HepG2 (cell line): ENCODE data around the gene DDAH2. TPM values are rescaled to one million over a fixed set of nuclear protein-coding genes. Genes with fewer than 3 reads are reported as not detected.

Experiments used
- BRD4 ChIP-seq: sonication (generic); formaldehyde crosslinking; IDR thresholded peaks from 2 replicates; pipeline ENCODE4 v1.4.0; 2020; ENCODE audit warnings: missing genetic modification reagents
- CCAR2 ChIP-seq: fragments of 200-400 bp; formaldehyde crosslinking; optimal IDR thresholded peaks from 2 replicates; pipeline ENCODE3; 2018; ENCODE audit warnings: low read depth, mild to moderate bottlenecking, low read length, moderate library complexity
- DPF2 ChIP-seq: sonication (generic); formaldehyde crosslinking; IDR thresholded peaks from 2 replicates; pipeline ENCODE4 v1.4.0; 2020; ENCODE audit warnings: mild to moderate bottlenecking, low read depth, missing genetic modification reagents, borderline replicate concordance
- DZIP1 ChIP-seq: sonication (generic); formaldehyde crosslinking; IDR thresholded peaks from 2 replicates; pipeline ENCODE4 v1.5.0; 2020; ENCODE audit warnings: mild to moderate bottlenecking, missing genetic modification reagents
- FOXA3 ChIP-seq: IDR thresholded peaks from 2 replicates; pipeline ENCODE4 v1.6.1; 2016; ENCODE audit warnings: missing genetic modification reagents, missing compliant biosample characterization
- HIC2 ChIP-seq: sonication (generic); formaldehyde crosslinking; IDR thresholded peaks from 2 replicates; pipeline ENCODE4 v1.9.0; 2022; ENCODE audit warnings: low read depth, missing genetic modification reagents
- NCOR1 ChIP-seq: fragments of 200-600 bp; sonication (generic); IDR thresholded peaks from 2 replicates; pipeline ENCODE4 v1.7.0; 2017; ENCODE audit warnings: antibody characterized with exemption, low read length, borderline replicate concordance
- RARG ChIP-seq: sonication (generic); formaldehyde crosslinking; IDR thresholded peaks from 2 replicates; pipeline ENCODE4 v1.4.0; 2020; ENCODE audit warnings: low read depth, mild to moderate bottlenecking, missing genetic modification reagents
- RCOR2 ChIP-seq: IDR thresholded peaks from 2 replicates; pipeline ENCODE4 v1.6.1; 2016; ENCODE audit warnings: missing biosample characterization, missing genetic modification reagents
- SMAD3 ChIP-seq: sonication (generic); formaldehyde crosslinking; IDR thresholded peaks from 2 replicates; pipeline ENCODE4 v1.4.0; 2020; ENCODE audit warnings: missing genetic modification reagents
- THAP7 ChIP-seq: sonication (generic); formaldehyde crosslinking; IDR thresholded peaks from 2 replicates; pipeline ENCODE4 v1.8.1; 2023; ENCODE audit warnings: mild to moderate bottlenecking, missing genetic modification reagents
- ZBTB49 ChIP-seq: sonication (generic); formaldehyde crosslinking; IDR thresholded peaks from 2 replicates; pipeline ENCODE4 v1.4.0; 2020; ENCODE audit warnings: missing genetic modification reagents, borderline replicate concordance
- ZEB1 ChIP-seq: IDR thresholded peaks from 2 replicates; pipeline ENCODE4 v1.6.1; 2012; ENCODE audit warnings: mild to moderate bottlenecking, low read depth, inconsistent platforms; ENCODE audit not compliant: insufficient replicate concordance
- ZNF280B ChIP-seq: sonication (generic); formaldehyde crosslinking; IDR thresholded peaks from 2 replicates; pipeline ENCODE4 v1.5.0; 2020; ENCODE audit warnings: missing genetic modification reagents, mild to moderate bottlenecking, borderline replicate concordance
- ZNF607 ChIP-seq: sonication (generic); formaldehyde crosslinking; IDR thresholded peaks from 2 replicates; pipeline ENCODE4 v1.5.1; 2020; ENCODE audit warnings: missing genetic modification reagents, mild to moderate bottlenecking, borderline replicate concordance
- ZNF615 ChIP-seq: sonication (generic); formaldehyde crosslinking; IDR thresholded peaks from 2 replicates; pipeline ENCODE4 v1.5.0; 2020; ENCODE audit warnings: mild to moderate bottlenecking, missing genetic modification reagents, borderline replicate concordance
- ZNF770 ChIP-seq: sonication (generic); formaldehyde crosslinking; IDR thresholded peaks from 2 replicates; pipeline ENCODE4 v1.5.0; 2020; ENCODE audit warnings: mild to moderate bottlenecking, missing genetic modification reagents
- polyA plus RNA-seq, 8 experiments: library from polyadenylated mRNA; depleted of rRNA in 3 of 8; stranded (reverse) in 7 of 8; unstranded in 1 of 8; fragments of >200 nt; fragmentation: Illumina TruSeq in 4 of 8; extraction: Trizol in 4 of 8; gene quantifications; 2 replicates each; pipeline versions ENCODE4 v1.2.1 to v1.2.3, GENCODE V29; 2011 to 2016; ENCODE audit warnings: low read depth in 4 of 8, missing spikeins in 1 of 8, mixed read lengths in 1 of 8; ENCODE audit not compliant: insufficient read depth in 1 of 8
- total RNA-seq, 5 experiments: library from RNA; depleted of rRNA; stranded (reverse); fragments of >200 nt; fragmentation: Illumina TruSeq; extraction: Trizol; gene quantifications; 2 replicates each; pipeline ENCODE4 v1.2.3, GENCODE V29; 2016; ENCODE audit warnings: low read depth in 1 of 5

Gene DDAH2
- total and polyA plus RNA-seq, 2 of the 13 experiments (the other 11 are each of a cell fraction or from before 2014, with no cell fraction given): 16.4 to 21.1 TPM

- TF ChIP-seq DZIP1 (no peak), NCOR1 (peak; percentile 4; the same call in 1 of the 2 replicates), RARG (no peak), ZBTB49 (CRISPR knock-in tag) (peak; percentile 42; the same call in 1 of the 2 replicates), ZNF615 (peak; percentile 47; the same call in 1 of the 2 replicates), ZNF280B (CRISPR knock-in tag) (no peak), CCAR2 (no peak), THAP7 (CRISPR knock-in tag) (peak; percentile 39; the same call in 1 of the 2 replicates), SMAD3 (CRISPR knock-in tag) (no peak), ZNF770 (CRISPR knock-in tag) (peak; percentile 33; the same call in 1 of the 2 replicates), ZNF607 (CRISPR knock-in tag) (0 out of 2 replicates have a peak, but pooled peaks have one; percentile 10), HIC2 (0 out of 2 replicates have a peak, but pooled peaks have one; percentile 19), RCOR2 (CRISPR knock-in tag) (peak; percentile 17; the same call in 1 of the 2 replicates), FOXA3 (CRISPR knock-in tag) (no peak), BRD4 (0 out of 2 replicates have a peak, but pooled peaks have one; percentile 30), ZEB1 (no peak), DPF2 (no peak)
Observed at GRCh38 chr6:31736768-31737314, 7.7 kb upstream of the DDAH2 start (continued).
